Small intestine (tissue), 7 donors: ENCODE data around the gene TK2. TPM values are rescaled to one million over a fixed set of nuclear protein-coding genes. Genes with fewer than 3 reads are reported as not detected.

ENCODE experiments used
- DNase-seq, 2 donors: peaks; one replicate each; pipeline versions ENCODE4 v3.0.0 to v3.0.0-alpha.2; 2013
- FAIRE-seq: peaks from 2 replicates; lab custom pipeline; 2012; peaks lifted over from hg19 to GRCh38; lab: Jason Lieb, UNC
- H3K27ac ChIP-seq, 3 donors: one replicate each; pipeline ENCODE4 v1.5.1; 2013; ENCODE audit warnings: low read length in 2 of 3, mild to moderate bottlenecking in 2 of 3, control low read depth in 1 of 3, inconsistent platforms in 1 of 3, low read depth in 1 of 3, moderate library complexity in 1 of 3
- H3K27me3 ChIP-seq, 3 donors: one replicate each; pipeline ENCODE4 v1.6.1; 2013; ENCODE audit warnings: low read length in 3 of 3, inconsistent platforms in 1 of 3; ENCODE audit not compliant: control insufficient read depth in 3 of 3, insufficient read depth in 3 of 3
- H3K36me3 ChIP-seq, 3 donors: one replicate each; pipeline ENCODE4 v1.6.1; 2013; ENCODE audit warnings: low read length in 3 of 3, inconsistent platforms in 1 of 3, low read depth in 1 of 3, mild to moderate bottlenecking in 1 of 3, moderate library complexity in 1 of 3; ENCODE audit not compliant: control insufficient read depth in 3 of 3, insufficient read depth in 2 of 3
- H3K4me1 ChIP-seq, 3 donors: one replicate each; pipeline ENCODE4 v1.6.1; 2013; ENCODE audit warnings: low read length in 2 of 3, inconsistent platforms in 1 of 3, low read depth in 1 of 3, mild to moderate bottlenecking in 1 of 3, moderate library complexity in 1 of 3; ENCODE audit not compliant: control insufficient read depth in 3 of 3, insufficient read depth in 2 of 3
- H3K4me3 ChIP-seq, 3 donors: one replicate each; pipeline ENCODE4 v1.5.1; 2013; ENCODE audit warnings: low read length in 3 of 3, control low read depth in 1 of 3, inconsistent platforms in 1 of 3, low read depth in 1 of 3, mild to moderate bottlenecking in 1 of 3, moderate library complexity in 1 of 3
- H3K9me3 ChIP-seq, 2 donors: one replicate each; pipeline ENCODE4 v1.6.1; 2013; ENCODE audit warnings: low read depth in 1 of 2, low read length in 1 of 2; ENCODE audit not compliant: control insufficient read depth in 2 of 2, insufficient read depth in 1 of 2
- WGBS, 3 donors: extraction: QIAGEN DNeasy Blood & Tissue Kit; methylation state at CpG; one replicate each; pipeline ENCODE4 v1.1.7; 2013; 5-methylcytosine and 5-hydroxymethylcytosine counted together
- polyA plus RNA-seq, 4 donors: library from polyadenylated mRNA; stranded (reverse) in 3 of 4; unstranded in 1 of 4; fragments of 200-250 nt in 3 of 4; fragments of 120-200 nt in 1 of 4; gene quantifications; one replicate each; pipeline versions ENCODE4 v1.2.1 to v1.2.3, GENCODE V29; 2013
- donor health status: healthy with polysubstance abuse.
- donor health status: control.
- donor health status: control.
- donor health status: Bipolar disorder and iron deficiency.
- donor health status: healthy.

Gene TK2
- polyA plus RNA-seq, 4 donors = 9.2 to 21.3 (median 12.6) TPM

GRCh38 chr16:66547101-66547989 lies 2.6 kb downstream of the TK2 start:
- 94 to 97% (median 97%) methylated on average over 5 of the region's 5 CpGs for WGBS, 3 donors
- FAIRE-seq (no peak), DNase-seq (no peak)
- Histone ChIP-seq H3K4me1 (peaks cover 2 to 15% (median 11%) of the 10 kb centered on the region in 3 donors), H3K27ac (no peak overlapping the region), H3K4me3 (no peak overlapping the region), H3K36me3 (peaks cover 1 to 27% (median 2%) of the 10 kb centered on the region in 3 donors), H3K9me3 (no peaks in the 10 kb centered on the region), H3K27me3 (no peaks in the 10 kb centered on the region)

GRCh38 chr16:66544016-66544757 lies 5.7 kb downstream of the TK2 start:
- FAIRE-seq (no peak), DNase-seq (no peak)
- H3K4me1 ChIP-seq = peaks cover 0 to 8% (median 2%) of the 10 kb centered on the region in 3 donors
- H3K27ac ChIP-seq = no peak overlapping the region
- no peak overlapping the region for H3K4me3 ChIP-seq
- H3K27me3 ChIP-seq = no peaks in the 10 kb centered on the region
- WGBS, 3 donors = 74 to 86% (median 83%) methylated on average over 7 of the region's 7 CpGs
- peaks cover 2 to 38% (median 3%) of the 10 kb centered on the region in 3 donors for H3K36me3 ChIP-seq
- H3K9me3 ChIP-seq = no peaks in the 10 kb centered on the region

GRCh38 chr16:66543541-66543940 lies 6.4 kb downstream of the TK2 start:
- Histone ChIP-seq H3K27ac (no peak overlapping the region), H3K36me3 (peaks cover 2 to 41% (median 3%) of the 10 kb centered on the region in 3 donors), H3K9me3 (peaks cover 0 to 3% of the 10 kb centered on the region in 2 donors), H3K4me3 (no peak overlapping the region), H3K4me1 (peaks cover 0 to 11% (median 3%) of the 10 kb centered on the region in 3 donors), H3K27me3 (no peaks in the 10 kb centered on the region)
- FAIRE-seq (no peak), DNase-seq (no peak)
- WGBS, 3 donors = 85 to 92% (median 92%) methylated on average over 6 of the region's 6 CpGs

GRCh38 chr16:66542396-66542795 lies 7.5 kb downstream of the TK2 start:
- WGBS, 3 donors = 90 to 93% (median 91%) methylated on average over 3 of the region's 3 CpGs
- H3K27ac ChIP-seq = no peak overlapping the region
- H3K9me3 ChIP-seq = peaks cover 0 to 7% of the 10 kb centered on the region in 2 donors
- no peaks in the 10 kb centered on the region for H3K27me3 ChIP-seq
- FAIRE-seq (no peak), DNase-seq (no peak)
- H3K4me1 ChIP-seq = peaks cover 0 to 15% (median 7%) of the 10 kb centered on the region in 3 donors
- no peak overlapping the region for H3K4me3 ChIP-seq
- H3K36me3 ChIP-seq = peaks cover 2 to 43% (median 3%) of the 10 kb centered on the region in 3 donors

GRCh38 chr16:66541388-66542355 lies 8.2 kb downstream of the TK2 start:
- Histone ChIP-seq H3K36me3 (peaks cover 2 to 46% (median 3%) of the 10 kb centered on the region in 3 donors), H3K27ac (no peak overlapping the region), H3K4me1 (peaks cover 0 to 15% (median 7%) of the 10 kb centered on the region in 3 donors), H3K9me3 (peaks cover 0 to 7% of the 10 kb centered on the region in 2 donors), H3K27me3 (no peaks in the 10 kb centered on the region), H3K4me3 (no peak overlapping the region)
- FAIRE-seq (no peak), DNase-seq (no peak)
- 87 to 93% (median 91%) methylated on average over 18 of the region's 18 CpGs for WGBS, 3 donors

GRCh38 chr16:66539623-66540469 lies 10.1 kb downstream of the TK2 start:
- H3K27me3 ChIP-seq = no peaks in the 10 kb centered on the region
- WGBS, 3 donors = 57 to 80% (median 67%) methylated on average over 3 of the region's 3 CpGs
- peak overlapping the region in 2 of 3 donors; percentile 15 to 74 for H3K27ac ChIP-seq
- peaks cover 2 to 49% (median 3%) of the 10 kb centered on the region in 3 donors for H3K36me3 ChIP-seq
- DNase-seq = peak; percentile 28 to 70
- peaks cover 0 to 7% of the 10 kb centered on the region in 2 donors for H3K9me3 ChIP-seq
- peaks cover 0 to 15% (median 7%) of the 10 kb centered on the region in 3 donors for H3K4me1 ChIP-seq
- no peak for FAIRE-seq
- H3K4me3 ChIP-seq = no peak overlapping the region

GRCh38 chr16:66538910-66539309 lies 11.0 kb downstream of the TK2 start:
- DNase-seq (peak; percentile 89 to 93), FAIRE-seq (no peak)
- Histone ChIP-seq H3K4me3 (no peak overlapping the region), H3K27me3 (no peaks in the 10 kb centered on the region), H3K36me3 (peaks cover 0 to 47% (median 3%) of the 10 kb centered on the region in 3 donors), H3K9me3 (peaks cover 0 to 7% of the 10 kb centered on the region in 2 donors), H3K4me1 (peaks cover 0 to 15% (median 7%) of the 10 kb centered on the region in 3 donors), H3K27ac (peak overlapping the region; percentile 25 to 88 (median 87))
- whole genome bisulfite sequencing, 3 donors = 39 to 79% (median 59%) methylated on average over 5 of the region's 5 CpGs
